T-helper 1 cell (primary cell): ENCODE measurements around the gene ABTB1.

Experiments used
- DNase-seq, 5 donors: peaks; one replicate each; pipeline ENCODE4 v3.0.0-alpha.2; 2012 to 2020
- total RNA-seq, 4 donors: gene quantifications; one replicate each; lab custom pipeline; 2026; lab: John Stamatoyannopoulos, UW

Gene ABTB1
- 32.8 to 86.3 (median 56.0) reads per million in 4 donors for total RNA-seq

GRCh38 chr3:127672429-127673190 lies at the start of gene ABTB1:
Gene ABTB1, plus strand, starts transcription at chr3:127672952. Its CDS starts 74 bp downstream, at chr3:127673026.
- peak; percentile 75 to 89 (median 81) for DNase-seq

- no peak for DNase-seq
Measured at GRCh38 chr3:127624063-127624462, 48.7 kb upstream of the ABTB1 start.

- no peak for DNase-seq
Measured at GRCh38 chr3:127625821-127626220, 46.9 kb upstream of the ABTB1 start.

GRCh38 chr3:127628426-127628787 lies 44.3 kb upstream of the ABTB1 start:
- DNase-seq = no peak

GRCh38 chr3:127628788-127629466 lies 43.8 kb upstream of the ABTB1 start, which contains the start of gene PODXL2:
Gene PODXL2, plus strand, starts transcription at chr3:127629185. Its CDS starts 35 bp downstream, at chr3:127629220.
- peak in 1 of 5 donors; percentile 29 for DNase-seq

GRCh38 chr3:127629467-127630403 lies 43.0 kb upstream of the ABTB1 start:
- peak in 2 of 5 donors; percentile 22 to 23 for DNase-seq

GRCh38 chr3:127630811-127631714 lies 41.7 kb upstream of the ABTB1 start:
- no peak for DNase-seq

GRCh38 chr3:127632035-127632820 lies 40.5 kb upstream of the ABTB1 start:
- no peak for DNase-seq

GRCh38 chr3:127634653-127635052 lies 38.1 kb upstream of the ABTB1 start:
- no peak for DNase-seq

- DNase-seq = peak in 1 of 5 donors; percentile 79
Measured at GRCh38 chr3:127637546-127637945, 35.2 kb upstream of the ABTB1 start.

GRCh38 chr3:127637971-127638370 lies 34.8 kb upstream of the ABTB1 start:
- DNase-seq = no peak

GRCh38 chr3:127639173-127640041 lies 33.3 kb upstream of the ABTB1 start:
- DNase-seq = no peak

GRCh38 chr3:127640042-127640355 lies 32.8 kb upstream of the ABTB1 start:
- no peak for DNase-seq

- no peak for DNase-seq
Measured at GRCh38 chr3:127644641-127645370, 27.9 kb upstream of the ABTB1 start.

- no peak for DNase-seq
Measured at GRCh38 chr3:127645371-127646015, 27.3 kb upstream of the ABTB1 start.

- DNase-seq = no peak
Measured at GRCh38 chr3:127646501-127647046, 26.2 kb upstream of the ABTB1 start.

- DNase-seq = no peak
Measured at GRCh38 chr3:127647166-127647844, 25.4 kb upstream of the ABTB1 start.

GRCh38 chr3:127647845-127648204 lies 24.9 kb upstream of the ABTB1 start:
- no peak for DNase-seq
